LNCAP (cell line): ENCODE data around the gene GPR55.

Source experiments
- CTCF ChIP-seq: fragments of 450-650 bp; IDR thresholded peaks from 2 replicates; pipeline ENCODE4 v1.5.1; 2017; ENCODE audit warnings: mild to moderate bottlenecking

Gene GPR55

GRCh38 chr2:230914886-230915285, 10.2 kb downstream of the GPR55 start:
- no peak for TF ChIP-seq CTCF

- TF ChIP-seq CTCF = peak; percentile 37; the same call in 1 of the 2 replicates
These were observed 11.5 kb downstream of the GPR55 start for GRCh38 chr2:230913406-230914143.

GRCh38 chr2:230912724-230913123, 12.3 kb downstream of the GPR55 start:
- no peak for TF ChIP-seq CTCF

- no peak for TF ChIP-seq CTCF
These were observed 13.0 kb downstream of the GPR55 start for GRCh38 chr2:230912046-230912445.

- TF ChIP-seq CTCF = no peak
These were observed 14.4 kb downstream of the GPR55 start for GRCh38 chr2:230910546-230911177.

GRCh38 chr2:230909841-230910545, 15.0 kb downstream of the GPR55 start:
- TF ChIP-seq CTCF = no peak

- no peak for TF ChIP-seq CTCF
These were observed 16.3 kb downstream of the GPR55 start for GRCh38 chr2:230908595-230909191.
